SK-N-SH treated with all-trans-retinoic acid at 6 μM for 48 hours (cell line): Measurements from ENCODE around the gene HES5.

ENCODE experiments used
- ATAC-seq: fragments of 200-7000 bp; cut with Tn5 transposase; 3 replicates; pipeline ENCODE4 v1.9.1; 2020; ENCODE audit warnings: mild to moderate bottlenecking, moderate library complexity
- BACH2 ChIP-seq: fragments of 250-450 bp; sonication (Bioruptor Pico); IDR thresholded peaks from 2 replicates; pipeline ENCODE4 v1.9.0; 2021; ENCODE audit warnings: mild to moderate bottlenecking, borderline replicate concordance
- CREB5 ChIP-seq: fragments of 250-450 bp; sonication (Bioruptor Pico); IDR thresholded peaks from 2 replicates; pipeline ENCODE4 v1.5.1; 2020; ENCODE audit warnings: low read depth, mild to moderate bottlenecking, moderate library complexity
- CSDC2 ChIP-seq: fragments of 250-450 bp; sonication (Bioruptor Pico); IDR thresholded peaks from 2 replicates; pipeline ENCODE4 v1.5.0; 2020; ENCODE audit warnings: mild to moderate bottlenecking, moderate library complexity
- CSRNP3 ChIP-seq: fragments of 250-450 bp; sonication (Bioruptor Pico); IDR thresholded peaks from 2 replicates; pipeline ENCODE4 v1.5.1; 2021; ENCODE audit warnings: mild to moderate bottlenecking, moderate library complexity
- ESRRG ChIP-seq: fragments of 250-450 bp; sonication (Bioruptor Pico); IDR thresholded peaks from 2 replicates; pipeline ENCODE4 v1.6.1; 2021; ENCODE audit warnings: mild to moderate bottlenecking
- GLIS3 ChIP-seq: fragments of 250-450 bp; sonication (Bioruptor Pico); IDR thresholded peaks from 2 replicates; pipeline ENCODE4 v1.5.0; 2020; ENCODE audit warnings: mild to moderate bottlenecking, moderate library complexity
- ISL1 ChIP-seq: fragments of 250-450 bp; sonication (Bioruptor Pico); IDR thresholded peaks from 2 replicates; pipeline ENCODE4 v2.1.2; 2022; ENCODE audit warnings: mild to moderate bottlenecking, moderate library complexity
- OSR1 ChIP-seq: fragments of 250-450 bp; sonication (Bioruptor Pico); IDR thresholded peaks from 2 replicates; pipeline ENCODE4 v1.8.0; 2022; ENCODE audit warnings: moderate library complexity, mild to moderate bottlenecking, inconsistent platforms
- PPARA ChIP-seq: fragments of 250-450 bp; sonication (Bioruptor Pico); IDR thresholded peaks from 2 replicates; pipeline ENCODE4 v1.5.0; 2020; ENCODE audit warnings: mild to moderate bottlenecking, borderline replicate concordance
- RARB ChIP-seq: fragments of 250-450 bp; sonication (Bioruptor Pico); IDR thresholded peaks from 2 replicates; pipeline ENCODE4 v1.8.0; 2021; ENCODE audit warnings: mild to moderate bottlenecking, moderate library complexity
- SNAI2 ChIP-seq: fragments of 250-450 bp; sonication (Bioruptor Pico); IDR thresholded peaks from 2 replicates; pipeline ENCODE4 v1.5.0; 2020; ENCODE audit warnings: mild to moderate bottlenecking, moderate library complexity
- TCF4 ChIP-seq: fragments of 250-450 bp; sonication (Bioruptor Pico); IDR thresholded peaks from 2 replicates; pipeline ENCODE4 v1.8.0; 2021; ENCODE audit warnings: mild to moderate bottlenecking, moderate library complexity, borderline replicate concordance
- TOX ChIP-seq: fragments of 250-450 bp; sonication (Bioruptor Pico); IDR thresholded peaks from 2 replicates; pipeline ENCODE4 v1.8.0; 2021; ENCODE audit warnings: mild to moderate bottlenecking, moderate library complexity, borderline replicate concordance
- TSHZ2 ChIP-seq: fragments of 250-450 bp; sonication (Bioruptor Pico); IDR thresholded peaks from 2 replicates; pipeline ENCODE4 v1.5.0; 2020; ENCODE audit warnings: mild to moderate bottlenecking, moderate library complexity
- ZFP30 ChIP-seq: fragments of 450-650 bp; formaldehyde crosslinking; IDR thresholded peaks from 2 replicates; pipeline ENCODE4 v1.5.0; 2022; ENCODE audit warnings: mild to moderate bottlenecking, moderate library complexity
- ZNF565 ChIP-seq: fragments of 450-650 bp; formaldehyde crosslinking; conservative IDR thresholded peaks from 2 replicates; pipeline ENCODE4 v1.5.0; 2020; ENCODE audit warnings: low read depth, mild to moderate bottlenecking, moderate library complexity
- ZNF70 ChIP-seq: fragments of 450-650 bp; formaldehyde crosslinking; IDR thresholded peaks from 2 replicates; pipeline ENCODE4 v1.5.0; 2020; ENCODE audit warnings: mild to moderate bottlenecking, moderate library complexity
- ZNF8 ChIP-seq: fragments of 450-650 bp; formaldehyde crosslinking; IDR thresholded peaks from 2 replicates; pipeline ENCODE4 v1.5.0; 2020; ENCODE audit warnings: mild to moderate bottlenecking, moderate library complexity
- TF ChIP-seq, protein P1 (sequence below): fragments of 250-450 bp; sonication (Bioruptor Pico); IDR thresholded peaks from 2 replicates; pipeline ENCODE4 v1.8.0; 2021; ENCODE audit warnings: low read depth, mild to moderate bottlenecking, moderate library complexity, borderline replicate concordance
- TF ChIP-seq, protein P2 (sequence below): fragments of 250-450 bp; sonication (Bioruptor Pico); IDR thresholded peaks from 2 replicates; pipeline ENCODE4 v1.8.0; 2020; ENCODE audit warnings: mild to moderate bottlenecking, moderate library complexity, borderline replicate concordance

HES5 gene

DNA sequence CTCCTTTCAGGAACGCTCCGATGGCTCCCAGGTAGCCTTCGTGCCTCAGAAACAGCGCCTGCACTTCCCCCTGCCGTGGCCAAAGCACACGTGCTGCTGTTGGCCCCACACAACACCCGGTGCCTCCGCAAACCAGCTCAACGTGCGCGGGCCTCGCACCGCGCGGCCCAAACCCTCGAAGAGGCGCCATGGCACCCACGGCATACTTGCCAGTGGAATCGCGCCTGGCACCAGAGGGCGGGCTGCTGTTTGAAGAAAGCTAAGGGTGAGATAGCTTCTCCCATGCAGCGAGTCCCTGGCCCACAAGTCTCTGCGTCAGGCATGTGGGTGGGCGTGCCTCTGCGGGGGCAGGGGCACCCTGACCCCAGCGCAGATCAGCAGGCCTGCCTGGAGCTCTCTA lies 11.5 kb downstream of the HES5 start:
- TF ChIP-seq CSDC2 (CRISPR knock-in tag) (no peak), ISL1 (CRISPR knock-in tag) (no peak), BACH2 (no peak), SNAI2 (CRISPR knock-in tag) (no peak)
- no peak for ATAC-seq

DNA sequence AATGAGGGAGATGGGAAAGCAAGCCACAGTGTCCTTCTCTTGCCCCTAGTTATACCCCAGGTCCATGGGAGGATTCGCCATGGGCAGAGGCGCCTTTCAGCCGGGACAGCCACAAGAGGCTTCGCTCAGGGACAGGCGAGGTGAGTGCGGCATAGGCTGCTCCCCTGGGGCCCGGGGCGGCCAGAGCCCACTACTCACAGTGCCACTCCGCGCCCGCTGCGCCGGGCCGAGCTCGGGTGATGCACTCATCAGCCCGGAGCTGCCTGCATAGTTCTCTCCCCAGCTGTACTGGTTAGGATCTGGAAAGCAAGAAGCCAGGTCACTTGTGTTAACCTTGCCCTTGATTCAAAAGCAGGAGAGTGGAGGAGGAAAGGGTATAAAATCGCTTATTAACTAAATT lies 12.1 kb downstream of the HES5 start:
- TF ChIP-seq ZNF8 (no peak), ISL1 (CRISPR knock-in tag) (no peak), RARB (CRISPR knock-in tag) (no peak), CREB5 (CRISPR knock-in tag) (no peak)

DNA sequence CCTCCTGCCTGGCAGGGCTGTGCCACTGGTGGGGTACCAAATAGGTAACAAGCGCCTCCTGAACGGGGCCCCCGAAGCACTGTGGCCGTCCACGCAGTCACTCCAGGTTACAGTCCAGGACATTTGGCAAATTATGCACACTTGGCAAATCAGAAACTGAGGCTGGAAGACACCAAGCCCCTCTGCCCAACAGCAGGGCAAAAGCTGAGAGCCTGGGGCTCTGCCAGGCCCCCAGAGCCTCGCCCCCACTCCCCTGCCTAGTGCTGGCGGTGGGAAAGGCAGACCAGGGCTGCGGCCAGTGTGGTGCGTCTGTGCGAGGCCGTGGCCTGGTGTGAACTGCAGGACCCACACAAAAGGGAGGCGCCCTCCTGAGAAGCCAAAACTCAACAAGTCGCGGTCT lies 13.1 kb downstream of the HES5 start:
- no peak for ATAC-seq
- no peak for TF ChIP-seq ZNF8
- TF ChIP-seq CSDC2 (CRISPR knock-in tag): no peak
- TF ChIP-seq ZFP30: no peak
- TF ChIP-seq ZNF565 (CRISPR knock-in tag): no peak

More for the DNA sequence above, 12.1 kb downstream of the HES5 start:
- no peak for ATAC-seq

DNA sequence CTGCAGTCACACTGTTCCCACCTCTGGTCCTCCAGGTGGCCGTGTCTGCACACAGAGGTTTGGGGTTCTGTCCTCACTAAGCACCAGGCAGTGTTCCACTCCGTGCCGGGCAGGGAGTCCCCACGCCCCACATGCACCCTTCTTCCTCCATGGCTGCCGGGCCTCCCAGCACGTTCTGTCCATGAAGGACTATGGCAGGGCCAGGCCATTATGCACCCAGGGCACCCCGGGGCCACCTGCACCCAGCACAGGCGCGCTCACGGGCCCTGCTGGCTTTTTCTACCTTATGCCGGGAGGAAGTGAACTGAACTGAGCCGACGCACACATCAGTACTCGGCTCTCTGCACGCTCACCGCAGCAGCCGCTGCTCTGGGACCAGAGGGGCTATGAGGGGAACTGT lies 13.9 kb downstream of the HES5 start:
- no peak for ATAC-seq
- TF ChIP-seq PPARA (no peak), ZNF565 (CRISPR knock-in tag) (no peak), SNAI2 (CRISPR knock-in tag) (no peak), ISL1 (CRISPR knock-in tag) (no peak), ZFP30 (no peak), GLIS3 (CRISPR knock-in tag) (no peak), OSR1 (CRISPR knock-in tag) (no peak), TOX (no peak), TCF4 (CRISPR knock-in tag) (no peak), CSDC2 (CRISPR knock-in tag) (no peak), TSHZ2 (no peak), ZNF70 (CRISPR knock-in tag) (no peak), BACH2 (no peak), ESRRG (CRISPR knock-in tag) (no peak), CREB5 (CRISPR knock-in tag) (no peak)
- TF ChIP-seq, protein P1, sequence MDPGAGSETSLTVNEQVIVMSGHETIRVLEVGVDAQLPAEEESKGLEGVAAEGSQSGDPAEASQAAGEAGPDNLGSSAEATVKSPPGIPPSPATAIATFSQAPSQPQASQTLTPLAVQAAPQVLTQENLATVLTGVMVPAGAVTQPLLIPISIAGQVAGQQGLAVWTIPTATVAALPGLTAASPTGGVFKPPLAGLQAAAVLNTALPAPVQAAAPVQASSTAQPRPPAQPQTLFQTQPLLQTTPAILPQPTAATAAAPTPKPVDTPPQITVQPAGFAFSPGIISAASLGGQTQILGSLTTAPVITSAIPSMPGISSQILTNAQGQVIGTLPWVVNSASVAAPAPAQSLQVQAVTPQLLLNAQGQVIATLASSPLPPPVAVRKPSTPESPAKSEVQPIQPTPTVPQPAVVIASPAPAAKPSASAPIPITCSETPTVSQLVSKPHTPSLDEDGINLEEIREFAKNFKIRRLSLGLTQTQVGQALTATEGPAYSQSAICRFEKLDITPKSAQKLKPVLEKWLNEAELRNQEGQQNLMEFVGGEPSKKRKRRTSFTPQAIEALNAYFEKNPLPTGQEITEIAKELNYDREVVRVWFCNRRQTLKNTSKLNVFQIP: no peak
- TF ChIP-seq, protein P2, sequence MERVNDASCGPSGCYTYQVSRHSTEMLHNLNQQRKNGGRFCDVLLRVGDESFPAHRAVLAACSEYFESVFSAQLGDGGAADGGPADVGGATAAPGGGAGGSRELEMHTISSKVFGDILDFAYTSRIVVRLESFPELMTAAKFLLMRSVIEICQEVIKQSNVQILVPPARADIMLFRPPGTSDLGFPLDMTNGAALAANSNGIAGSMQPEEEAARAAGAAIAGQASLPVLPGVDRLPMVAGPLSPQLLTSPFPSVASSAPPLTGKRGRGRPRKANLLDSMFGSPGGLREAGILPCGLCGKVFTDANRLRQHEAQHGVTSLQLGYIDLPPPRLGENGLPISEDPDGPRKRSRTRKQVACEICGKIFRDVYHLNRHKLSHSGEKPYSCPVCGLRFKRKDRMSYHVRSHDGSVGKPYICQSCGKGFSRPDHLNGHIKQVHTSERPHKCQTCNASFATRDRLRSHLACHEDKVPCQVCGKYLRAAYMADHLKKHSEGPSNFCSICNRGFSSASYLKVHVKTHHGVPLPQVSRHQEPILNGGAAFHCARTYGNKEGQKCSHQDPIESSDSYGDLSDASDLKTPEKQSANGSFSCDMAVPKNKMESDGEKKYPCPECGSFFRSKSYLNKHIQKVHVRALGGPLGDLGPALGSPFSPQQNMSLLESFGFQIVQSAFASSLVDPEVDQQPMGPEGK (CRISPR knock-in tag): no peak
- TF ChIP-seq, all 23 proteins: peak for 0

- no peak for ATAC-seq
- TF ChIP-seq TOX: no peak
- TF ChIP-seq, protein P1: no peak
- TF ChIP-seq CSRNP3: no peak
- TF ChIP-seq ZNF565 (CRISPR knock-in tag): no peak
- TF ChIP-seq TSHZ2: no peak
These were observed 14.3 kb downstream of the HES5 start for GRCh38 chr1:2515763-2516080.
